Measurements from ENCODE around the gene HDGFL2. TPM values are rescaled to one million over a fixed set of nuclear protein-coding genes. Genes with fewer than 3 reads are reported as not detected.

Gene HDGFL2
- total RNA-seq, 1 experiment from 2014 or later: 75.2 TPM

- RAD21 ChIA-PET (ENCODE audit: low non-redundant PET in 1 of 2, low total read pairs in 2 of 2, uncharacterized antibody in 2 of 2, unreplicated experiment in 2 of 2): no interaction called here
- BruUV-seq (replicated peaks): no TSS peak
- intact Hi-C loops (cut with micrococcal nuclease): no loop called here
These were observed 37.7 kb upstream of the HDGFL2 start for GRCh38 chr19:4434391-4434790.

More at GRCh38 chr19:4434391-4434790, 37.7 kb upstream of the HDGFL2 start:
- Histone ChIP-seq H4K20me1 (ENCODE audit: insufficient read depth) (no peaks in the 10 kb centered on the region), H3K36me3 (ENCODE audit: control insufficient read depth in 1 of 2, insufficient read depth in 2 of 2, low read length in 2 of 2) (peaks cover 41 to 66% of the 10 kb centered on the region in 2 experiments; a peak in 3 of 4 replicates), H3K4me1 (ENCODE audit: control insufficient read depth in 1 of 2, insufficient read depth in 2 of 2, low read length in 2 of 2) (no peaks in the 10 kb centered on the region), H2AFZ (ENCODE audit: low read depth, low read length, poor library complexity, severe bottlenecking) (no peak overlapping the region), H3K4me2 (ENCODE audit: low read length) (no peak overlapping the region), H3K9ac (ENCODE audit: low read length) (no peak overlapping the region), H3K79me2 (ENCODE audit: insufficient read depth, low read length) (peaks cover 27% of the 10 kb centered on the region), H3K9me2 (ENCODE audit: insufficient read depth) (no peaks in the 10 kb centered on the region), H3K4me3 (replicated peaks in 1 of 2; ENCODE audit: low read depth in 1 of 2, low read length in 2 of 2) (no peak overlapping the region), H3K27ac (ENCODE audit: low read depth, low read length) (no peak overlapping the region), H3K27me3 (ENCODE audit: insufficient read depth, low read length) (no peaks in the 10 kb centered on the region), H3K9me3 (ENCODE audit: control insufficient read depth in 1 of 2, insufficient read depth in 1 of 2, low read depth in 1 of 2, low read length in 2 of 2) (no peaks in the 10 kb centered on the region)
- CTCF ChIA-PET: no interaction called here
- no peak for DNase-seq (ENCODE audit: low read depth, low spot score)
- TF ChIP-seq POLR2A (IDR thresholded peaks at IDR 0.05; ENCODE audit: borderline replicate concordance, extremely low read depth, insufficient read depth, insufficient read length): no peak
- TF ChIP-seq MAX (IDR thresholded peaks at IDR 0.05): no peak
- TF ChIP-seq CEBPB (IDR thresholded peaks at IDR 0.05; ENCODE audit: low read depth): no peak
- no peak for TF ChIP-seq SIN3A (IDR thresholded peaks at IDR 0.05; ENCODE audit: low read depth)
- TF ChIP-seq EZH2phosphoT487 (IDR thresholded peaks at IDR 0.05; ENCODE audit: borderline replicate concordance): no peak
- TF ChIP-seq CBX3 (IDR thresholded peaks at IDR 0.05; ENCODE audit: low read depth): no peak
- TF ChIP-seq EZH2 (IDR thresholded peaks at IDR 0.05): no peak
- no peak for TF ChIP-seq ELF1 (IDR thresholded peaks at IDR 0.05; ENCODE audit: borderline replicate concordance, low read depth)
- TF ChIP-seq ZBTB33 (IDR thresholded peaks at IDR 0.05; ENCODE audit: extremely low read depth, insufficient replicate concordance, low read length): no peak
- TF ChIP-seq POLR2AphosphoS5 (IDR thresholded peaks at IDR 0.05; ENCODE audit: low read depth, low read length): no peak
- POLR2A ChIA-PET: no interaction called here
- ATAC-seq: no peak
